ENCODE data around the gene NRCAM.
A peak's percentile ranks its signal among the peaks of the same experiment; 100 is the strongest.

The NRCAM gene

GRCh38 chr7:108156897-108157605 is 299.2 kb downstream of the NRCAM start:
- DNase-seq (ENCODE audit: low spot score), result no peak

- no peak for DNase-seq (ENCODE audit: low spot score)
These were observed 304.0 kb downstream of the NRCAM start for GRCh38 chr7:108152198-108152597.

- no peak for DNase-seq (ENCODE audit: low spot score)
These were observed 306.3 kb downstream of the NRCAM start for GRCh38 chr7:108149908-108150307.

- DNase-seq (ENCODE audit: low spot score), result no peak
These were observed 307.1 kb downstream of the NRCAM start for GRCh38 chr7:108149119-108149518.

GRCh38 chr7:108147031-108147563 is 309.1 kb downstream of the NRCAM start:
- DNase-seq (ENCODE audit: low spot score), result no peak

- DNase-seq (ENCODE audit: low spot score), result peak; percentile 45
These were observed 310.0 kb downstream of the NRCAM start for GRCh38 chr7:108146070-108146842.

- DNase-seq (ENCODE audit: low spot score), result no peak
These were observed 310.8 kb downstream of the NRCAM start for GRCh38 chr7:108145401-108145800.

- DNase-seq (ENCODE audit: low spot score), result no peak
These were observed 311.3 kb downstream of the NRCAM start for GRCh38 chr7:108144931-108145330.

- DNase-seq (ENCODE audit: low spot score), result no peak
These were observed 312.4 kb downstream of the NRCAM start for GRCh38 chr7:108143658-108144420.

- DNase-seq (ENCODE audit: low spot score), result no peak
These were observed 313.5 kb downstream of the NRCAM start for GRCh38 chr7:108142675-108143259.

GRCh38 chr7:108142180-108142579 is 314.1 kb downstream of the NRCAM start:
- no peak for DNase-seq (ENCODE audit: low spot score)

GRCh38 chr7:108140671-108141070 is 315.6 kb downstream of the NRCAM start:
- DNase-seq (ENCODE audit: low spot score), result no peak

- DNase-seq (ENCODE audit: low spot score), result no peak
These were observed 317.3 kb downstream of the NRCAM start for GRCh38 chr7:108138911-108139310.

GRCh38 chr7:108137993-108138392 is 318.2 kb downstream of the NRCAM start:
- DNase-seq (ENCODE audit: low spot score), result no peak

GRCh38 chr7:108137040-108137439 is 319.2 kb downstream of the NRCAM start:
- DNase-seq (ENCODE audit: low spot score), result no peak

- DNase-seq (ENCODE audit: low spot score), result no peak
These were observed 320.0 kb downstream of the NRCAM start for GRCh38 chr7:108136191-108136688.

GRCh38 chr7:108135446-108136190 is 320.6 kb downstream of the NRCAM start:
- no peak for DNase-seq (ENCODE audit: low spot score)

GRCh38 chr7:108134486-108134885 is 321.8 kb downstream of the NRCAM start:
- DNase-seq (ENCODE audit: low spot score), result no peak

GRCh38 chr7:108132551-108133265 is 323.5 kb downstream of the NRCAM start:
- no peak for DNase-seq (ENCODE audit: low spot score)

GRCh38 chr7:108130261-108130660 is 326.0 kb downstream of the NRCAM start, which contains the start of gene LAMB4:
Gene LAMB4 (minus strand): TSS chr7:108130361. CDS start chr7:108123164, 7,197 bp downstream.
- no peak for DNase-seq (ENCODE audit: low spot score)

Measured in hepatic stellate cell (primary cell).